ENCODE measurements around the gene MARF1. TPM values are rescaled to one million over a fixed set of nuclear protein-coding genes. Genes with fewer than 3 reads are reported as not detected.
A peak's percentile ranks its signal among the peaks of the same experiment; 100 is the strongest.
"Not testable (repeated sequence)": the region's sequence is repeated elsewhere in the genome, so short reads cannot be mapped to it uniquely, and the experiment has no call there.

MARF1 gene
- total RNA-seq, 1 experiment from 2014 or later: 71.6 TPM

- Histone ChIP-seq H3K4me3 (ENCODE audit: low read depth, low read length, poor library complexity, severe bottlenecking) (no peak overlapping the region), H3K27me3 (replicated peaks; ENCODE audit: insufficient read depth, low read depth, low read length, poor library complexity) (no peaks in the 10 kb centered on the region), H3K27ac (ENCODE audit: low read depth, low read length, poor library complexity, severe bottlenecking) (no peak overlapping the region), H3K36me3 (ENCODE audit: insufficient read depth, low read length, poor library complexity, severe bottlenecking) (no peaks in the 10 kb centered on the region), H3K9me3 (ENCODE audit: low read depth, low read length, poor library complexity, severe bottlenecking) (no peaks in the 10 kb centered on the region), H3K4me1 (ENCODE audit: insufficient read depth, low read length, poor library complexity, severe bottlenecking) (peaks cover 20% of the 10 kb centered on the region)
- TF ChIP-seq, protein P1, sequence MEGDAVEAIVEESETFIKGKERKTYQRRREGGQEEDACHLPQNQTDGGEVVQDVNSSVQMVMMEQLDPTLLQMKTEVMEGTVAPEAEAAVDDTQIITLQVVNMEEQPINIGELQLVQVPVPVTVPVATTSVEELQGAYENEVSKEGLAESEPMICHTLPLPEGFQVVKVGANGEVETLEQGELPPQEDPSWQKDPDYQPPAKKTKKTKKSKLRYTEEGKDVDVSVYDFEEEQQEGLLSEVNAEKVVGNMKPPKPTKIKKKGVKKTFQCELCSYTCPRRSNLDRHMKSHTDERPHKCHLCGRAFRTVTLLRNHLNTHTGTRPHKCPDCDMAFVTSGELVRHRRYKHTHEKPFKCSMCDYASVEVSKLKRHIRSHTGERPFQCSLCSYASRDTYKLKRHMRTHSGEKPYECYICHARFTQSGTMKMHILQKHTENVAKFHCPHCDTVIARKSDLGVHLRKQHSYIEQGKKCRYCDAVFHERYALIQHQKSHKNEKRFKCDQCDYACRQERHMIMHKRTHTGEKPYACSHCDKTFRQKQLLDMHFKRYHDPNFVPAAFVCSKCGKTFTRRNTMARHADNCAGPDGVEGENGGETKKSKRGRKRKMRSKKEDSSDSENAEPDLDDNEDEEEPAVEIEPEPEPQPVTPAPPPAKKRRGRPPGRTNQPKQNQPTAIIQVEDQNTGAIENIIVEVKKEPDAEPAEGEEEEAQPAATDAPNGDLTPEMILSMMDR (conservative IDR thresholded peaks at IDR 0.05; ENCODE audit: low read depth, low read length): no peak
- TF ChIP-seq EZH2 (IDR thresholded peaks at IDR 0.05; ENCODE audit: borderline replicate concordance, low read depth, low read length, poor library complexity, severe bottlenecking): no peak
- DNase-seq (ENCODE audit: low spot score): peak; percentile 36
- no TSS peak for BruUV-seq (replicated peaks)
- ChIA-PET CTCF (no interaction called here), POLR2A (ENCODE audit: low non-redundant PET) (no interaction called here)
- intact Hi-C loops (cut with micrococcal nuclease; ENCODE audit: unreplicated experiment): no loop called here
Observed at GRCh38 chr16:15575293-15576049, 67.5 kb downstream of the MARF1 start.

DNA sequence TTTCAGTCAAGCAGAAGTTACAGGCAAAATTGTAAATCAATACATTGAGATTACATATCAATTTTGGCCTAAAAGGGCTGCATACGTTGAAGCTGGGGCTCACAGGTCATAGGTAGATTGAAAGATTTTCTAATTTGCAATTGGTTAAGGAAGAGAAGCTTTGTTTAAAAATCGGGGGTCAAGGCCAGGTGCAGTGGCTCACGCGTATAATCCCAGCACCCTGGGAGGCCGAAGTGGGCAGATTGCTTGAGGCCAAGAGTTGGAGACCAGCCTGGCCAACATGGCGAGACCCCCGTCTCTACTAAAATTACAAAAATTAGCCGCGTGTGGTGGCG is 68.4 kb downstream of the MARF1 start:
- no peak overlapping the region for H3K4me3 ChIP-seq (ENCODE audit: low read depth, low read length, poor library complexity, severe bottlenecking)
- H3K27me3 ChIP-seq (replicated peaks; ENCODE audit: insufficient read depth, low read depth, low read length, poor library complexity): no peaks in the 10 kb centered on the region
- TF ChIP-seq, protein P1 (conservative IDR thresholded peaks at IDR 0.05; ENCODE audit: low read depth, low read length): no peak
- no peak for TF ChIP-seq EZH2 (IDR thresholded peaks at IDR 0.05; ENCODE audit: borderline replicate concordance, low read depth, low read length, poor library complexity, severe bottlenecking)
- no peak overlapping the region for H3K27ac ChIP-seq (ENCODE audit: low read depth, low read length, poor library complexity, severe bottlenecking)
- no peaks in the 10 kb centered on the region for H3K9me3 ChIP-seq (ENCODE audit: low read depth, low read length, poor library complexity, severe bottlenecking)
- no TSS peak for BruUV-seq (replicated peaks)
- intact Hi-C loops (cut with micrococcal nuclease; ENCODE audit: unreplicated experiment): no loop called here
- CTCF ChIA-PET: no interaction called here
- no peak for DNase-seq (ENCODE audit: low spot score)
- POLR2A ChIA-PET (ENCODE audit: low non-redundant PET): no interaction called here
- peaks cover 20% of the 10 kb centered on the region for H3K4me1 ChIP-seq (ENCODE audit: insufficient read depth, low read length, poor library complexity, severe bottlenecking)
- no peaks in the 10 kb centered on the region for H3K36me3 ChIP-seq (ENCODE audit: insufficient read depth, low read length, poor library complexity, severe bottlenecking)

- H3K4me1 ChIP-seq (ENCODE audit: insufficient read depth, low read length, poor library complexity, severe bottlenecking): peaks cover 20% of the 10 kb centered on the region
- H3K36me3 ChIP-seq (ENCODE audit: insufficient read depth, low read length, poor library complexity, severe bottlenecking); DNase-seq (ENCODE audit: low spot score); H3K27ac ChIP-seq (ENCODE audit: low read depth, low read length, poor library complexity, severe bottlenecking); CTCF ChIA-PET; intact Hi-C loops (cut with micrococcal nuclease; ENCODE audit: unreplicated experiment); H3K9me3 ChIP-seq (ENCODE audit: low read depth, low read length, poor library complexity, severe bottlenecking); H3K4me3 ChIP-seq (ENCODE audit: low read depth, low read length, poor library complexity, severe bottlenecking); H3K27me3 ChIP-seq (replicated peaks; ENCODE audit: insufficient read depth, low read depth, low read length, poor library complexity); BruUV-seq (replicated peaks); POLR2A ChIA-PET (ENCODE audit: low non-redundant PET): not testable (repeated sequence)
Observed at GRCh38 chr16:15573896-15574613, 68.9 kb downstream of the MARF1 start.
